ENCODE measurements around the gene SPTBN1. TPM values are rescaled to one million over a fixed set of nuclear protein-coding genes. Genes with fewer than 3 reads are reported as not detected.
A peak's percentile ranks its signal among the peaks of the same experiment; 100 is the strongest.
"Not testable (repeated sequence)": the region's sequence is repeated elsewhere in the genome, so short reads cannot be mapped to it uniquely, and the experiment has no call there.

Gene SPTBN1
- total RNA-seq, 1 donor from 2014 or later: 813 TPM

- TF ChIP-seq, protein P1, sequence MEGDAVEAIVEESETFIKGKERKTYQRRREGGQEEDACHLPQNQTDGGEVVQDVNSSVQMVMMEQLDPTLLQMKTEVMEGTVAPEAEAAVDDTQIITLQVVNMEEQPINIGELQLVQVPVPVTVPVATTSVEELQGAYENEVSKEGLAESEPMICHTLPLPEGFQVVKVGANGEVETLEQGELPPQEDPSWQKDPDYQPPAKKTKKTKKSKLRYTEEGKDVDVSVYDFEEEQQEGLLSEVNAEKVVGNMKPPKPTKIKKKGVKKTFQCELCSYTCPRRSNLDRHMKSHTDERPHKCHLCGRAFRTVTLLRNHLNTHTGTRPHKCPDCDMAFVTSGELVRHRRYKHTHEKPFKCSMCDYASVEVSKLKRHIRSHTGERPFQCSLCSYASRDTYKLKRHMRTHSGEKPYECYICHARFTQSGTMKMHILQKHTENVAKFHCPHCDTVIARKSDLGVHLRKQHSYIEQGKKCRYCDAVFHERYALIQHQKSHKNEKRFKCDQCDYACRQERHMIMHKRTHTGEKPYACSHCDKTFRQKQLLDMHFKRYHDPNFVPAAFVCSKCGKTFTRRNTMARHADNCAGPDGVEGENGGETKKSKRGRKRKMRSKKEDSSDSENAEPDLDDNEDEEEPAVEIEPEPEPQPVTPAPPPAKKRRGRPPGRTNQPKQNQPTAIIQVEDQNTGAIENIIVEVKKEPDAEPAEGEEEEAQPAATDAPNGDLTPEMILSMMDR (IDR thresholded peaks at IDR 0.05): no peak
- DNase-seq: no peak
- no peaks in the 10 kb centered on the region for H3K9me3 ChIP-seq
These were observed 46.6 kb downstream of the SPTBN1 start for GRCh38 chr2:54502731-54503130.

DNA sequence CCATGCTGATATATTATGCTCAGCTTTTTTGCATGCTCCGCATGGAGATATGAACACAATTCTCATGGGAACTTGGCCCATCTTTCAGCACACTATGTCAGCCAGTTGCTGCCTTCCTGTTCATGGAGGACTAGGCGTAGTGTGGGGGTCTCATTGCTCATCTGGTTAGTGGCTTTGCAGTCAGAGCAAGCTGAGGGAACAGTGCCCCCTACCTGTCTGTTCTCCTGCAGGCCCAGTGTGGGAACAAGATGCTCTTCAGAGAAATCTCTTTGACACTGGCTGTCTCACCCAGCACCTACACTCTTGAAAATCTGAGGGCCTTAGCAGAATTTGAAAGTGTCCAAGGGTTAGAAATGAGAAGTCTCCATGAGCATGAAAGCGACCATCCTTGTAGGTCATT lies 47.1 kb downstream of the SPTBN1 start:
- Histone ChIP-seq H3K27ac (no peak overlapping the region), H3K27me3 (no peaks in the 10 kb centered on the region), H3K4me3 (no peak overlapping the region), H3K36me3 (no peaks in the 10 kb centered on the region), H3K4me1 (peaks cover 68% of the 10 kb centered on the region), H3K9me3 (no peaks in the 10 kb centered on the region)
- TF ChIP-seq, protein P1 (IDR thresholded peaks at IDR 0.05): peak; percentile 40
- DNase-seq (no peak), ATAC-seq (peak; percentile 64)
- intact Hi-C loops (cut with DNase I): no loop called here

More at GRCh38 chr2:54502731-54503130, 46.6 kb downstream of the SPTBN1 start:
- H3K4me1 ChIP-seq: peaks cover 70% of the 10 kb centered on the region
- H3K36me3 ChIP-seq: no peaks in the 10 kb centered on the region
- intact Hi-C loops (cut with DNase I): no loop called here
- no peaks in the 10 kb centered on the region for H3K27me3 ChIP-seq
- no peak overlapping the region for H3K27ac ChIP-seq
- no peak overlapping the region for H3K4me3 ChIP-seq
- ATAC-seq: peak; percentile 59

DNA sequence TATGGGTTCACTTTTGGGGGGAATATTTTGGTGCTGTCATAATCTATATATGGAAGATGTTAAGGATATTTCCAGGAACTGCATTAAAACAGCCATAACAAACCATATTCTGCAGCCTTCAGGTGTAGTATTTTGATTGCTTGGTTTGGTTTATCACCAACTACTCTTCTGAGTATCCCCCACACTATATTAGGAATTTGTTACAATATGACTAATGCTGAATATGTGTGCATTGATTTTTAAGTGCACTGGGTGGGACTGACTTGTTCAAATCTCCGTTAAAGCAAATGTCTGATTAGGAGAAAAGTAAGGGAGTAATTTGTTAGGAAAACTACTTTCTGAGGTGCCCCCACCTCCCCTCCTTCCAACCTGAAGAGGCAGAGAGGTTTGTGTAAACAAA lies 47.7 kb downstream of the SPTBN1 start:
- Histone ChIP-seq H3K27ac (no peak overlapping the region), H3K36me3 (no peaks in the 10 kb centered on the region), H3K9me3 (no peaks in the 10 kb centered on the region), H3K4me3 (no peak overlapping the region), H3K4me1 (peaks cover 66% of the 10 kb centered on the region), H3K27me3 (no peaks in the 10 kb centered on the region)
- TF ChIP-seq, protein P1 (IDR thresholded peaks at IDR 0.05): no peak
- intact Hi-C loops (cut with DNase I): no loop called here
- no peak for DNase-seq
- no peak for ATAC-seq

GRCh38 chr2:54504866-54505265 lies 48.7 kb downstream of the SPTBN1 start:
- intact Hi-C loops (cut with DNase I): no loop called here
- Histone ChIP-seq H3K9me3 (no peaks in the 10 kb centered on the region), H3K27ac (no peak overlapping the region), H3K4me3 (no peak overlapping the region), H3K4me1 (peaks cover 57% of the 10 kb centered on the region), H3K27me3 (no peaks in the 10 kb centered on the region), H3K36me3 (no peaks in the 10 kb centered on the region)
- DNase-seq (no peak), ATAC-seq (no peak)
- TF ChIP-seq, protein P1 (IDR thresholded peaks at IDR 0.05): no peak

GRCh38 chr2:54508541-54508940 lies 52.4 kb downstream of the SPTBN1 start:
- TF ChIP-seq, protein P1 (IDR thresholded peaks at IDR 0.05): no peak
- H3K27me3 ChIP-seq: no peaks in the 10 kb centered on the region
- intact Hi-C loops (cut with DNase I): no loop called here
- DNase-seq (no peak), ATAC-seq (no peak)
- H3K4me1 ChIP-seq: peaks cover 43% of the 10 kb centered on the region
- H3K36me3 ChIP-seq: no peaks in the 10 kb centered on the region
- H3K27ac ChIP-seq: no peak overlapping the region
- no peak overlapping the region for H3K4me3 ChIP-seq
- no peaks in the 10 kb centered on the region for H3K9me3 ChIP-seq

DNA sequence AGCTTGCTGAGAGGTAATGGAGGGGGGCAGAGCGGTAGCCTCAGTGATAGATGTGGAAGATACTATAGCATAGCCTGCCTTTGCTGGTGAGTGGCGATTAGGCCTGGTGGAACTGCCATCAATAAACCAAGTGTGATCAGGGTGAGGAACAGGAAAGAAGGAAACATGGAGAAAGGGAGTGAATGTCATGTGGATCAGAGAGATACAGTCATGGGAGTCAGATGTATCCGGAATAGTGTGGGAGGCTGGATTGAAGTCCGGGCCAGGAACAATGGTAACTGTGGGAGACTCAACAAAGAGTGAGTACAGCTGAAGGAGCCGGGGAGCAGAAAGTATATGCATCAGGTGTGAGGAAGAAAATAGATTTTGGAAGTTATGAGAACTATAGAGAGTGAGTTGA lies 52.9 kb downstream of the SPTBN1 start:
- intact Hi-C loops (cut with DNase I); DNase-seq; H3K36me3 ChIP-seq; ATAC-seq; H3K9me3 ChIP-seq; H3K27me3 ChIP-seq; H3K27ac ChIP-seq; H3K4me3 ChIP-seq: not testable (repeated sequence)
- H3K4me1 ChIP-seq: peaks cover 42% of the 10 kb centered on the region

Data from upper lobe of right lung (tissue), 1 donor.